Parathyroid adenoma (tissue), 2 donors: Measurements from ENCODE around the gene POLR2I.

Experiments used
- H2AFZ ChIP-seq: fragments of 300-600 bp; sonication (generic); one replicate; pipeline ENCODE4 v1.7.0; 2017; ENCODE audit warnings: antibody characterized with exemption, mild to moderate bottlenecking
- H3K27ac ChIP-seq: fragments of 300-600 bp; sonication (generic); one replicate; pipeline ENCODE4 v1.7.0; 2017
- H3K27me3 ChIP-seq: fragments of 300-600 bp; sonication (generic); one replicate; pipeline ENCODE4 v1.7.0; 2017; ENCODE audit warnings: low read length; ENCODE audit not compliant: control insufficient read depth, insufficient read depth
- H3K36me3 ChIP-seq: fragments of 300-600 bp; sonication (generic); one replicate; pipeline ENCODE4 v1.7.0; 2017; ENCODE audit warnings: low read length; ENCODE audit not compliant: control insufficient read depth, insufficient read depth
- H3K4me1 ChIP-seq: fragments of 300-600 bp; sonication (generic); one replicate; pipeline ENCODE4 v1.7.0; 2017; ENCODE audit warnings: control low read depth
- H3K4me2 ChIP-seq: fragments of 300-600 bp; sonication (generic); one replicate; pipeline ENCODE4 v1.7.0; 2017; ENCODE audit warnings: low read length
- H3K4me3 ChIP-seq: fragments of 300-600 bp; sonication (generic); one replicate; pipeline ENCODE4 v1.7.0; 2017; ENCODE audit warnings: low read depth, low read length
- H3K79me2 ChIP-seq: fragments of 300-600 bp; sonication (generic); one replicate; pipeline ENCODE4 v1.7.0; 2017; ENCODE audit warnings: control low read depth
- H3K9ac ChIP-seq: fragments of 300-600 bp; sonication (generic); one replicate; pipeline ENCODE4 v1.7.0; 2017; ENCODE audit warnings: mild to moderate bottlenecking
- H3K9me3 ChIP-seq: fragments of 300-600 bp; sonication (generic); one replicate; pipeline ENCODE4 v1.7.0; 2017; ENCODE audit warnings: low read length; ENCODE audit not compliant: control insufficient read depth
- TF ChIP-seq, protein P1 (sequence below): fragments of 300-600 bp; sonication (generic); IDR thresholded peaks from one replicate; pipeline ENCODE4 v1.7.0; 2017; ENCODE audit warnings: antibody characterized with exemption, mild to moderate bottlenecking
- donor health status: primary hyperparathyroidism.

Gene POLR2I

DNA sequence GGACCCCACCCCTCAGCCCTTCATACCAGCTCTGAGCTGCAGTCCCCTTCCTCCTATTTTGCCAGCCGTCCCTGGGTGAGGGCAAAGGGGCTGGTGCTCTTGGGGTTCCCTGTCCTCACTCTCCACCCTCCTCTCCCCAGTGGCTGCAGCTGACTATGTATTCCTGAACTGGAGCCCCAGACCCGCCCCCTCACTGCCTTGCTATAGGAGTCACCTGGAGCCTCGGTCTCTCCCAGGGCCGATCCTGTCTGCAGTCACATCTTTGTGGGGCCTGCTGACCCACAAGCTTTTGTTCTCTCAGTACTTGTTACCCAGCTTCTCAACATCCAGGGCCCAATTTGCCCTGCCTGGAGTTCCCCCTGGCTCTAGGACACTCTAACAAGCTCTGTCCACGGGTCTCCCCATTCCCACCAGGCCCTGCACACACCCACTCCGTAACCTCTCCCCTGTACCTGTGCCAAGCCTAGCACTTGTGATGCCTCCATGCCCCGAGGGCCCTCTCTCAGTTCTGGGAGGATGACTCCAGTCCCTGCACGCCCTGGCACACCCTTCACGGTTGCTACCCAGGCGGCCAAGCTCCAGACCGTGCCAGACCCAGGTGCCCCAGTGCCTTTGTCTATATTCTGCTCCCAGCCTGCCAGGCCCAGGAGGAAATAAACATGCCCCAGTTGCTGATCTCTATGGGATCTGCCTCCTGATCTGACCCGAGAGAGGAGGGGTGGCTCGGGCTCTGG is 35.2 kb upstream of the POLR2I start:
- Histone ChIP-seq H3K27me3 (no peaks in the 10 kb centered on the region), H3K27ac (no peak overlapping the region), H3K36me3 (no peaks in the 10 kb centered on the region)

GRCh38 chr19:36144624-36145023 is 29.9 kb upstream of the POLR2I start:
- Histone ChIP-seq H2AFZ (no peak overlapping the region), H3K9me3 (no peaks in the 10 kb centered on the region), H3K27me3 (no peaks in the 10 kb centered on the region), H3K4me2 (no peak overlapping the region), H3K27ac (no peak overlapping the region), H3K9ac (no peak overlapping the region), H3K36me3 (no peaks in the 10 kb centered on the region), H3K4me3 (no peak overlapping the region), H3K79me2 (peaks cover 9% of the 10 kb centered on the region), H3K4me1 (no peaks in the 10 kb centered on the region)
- TF ChIP-seq, protein P1, sequence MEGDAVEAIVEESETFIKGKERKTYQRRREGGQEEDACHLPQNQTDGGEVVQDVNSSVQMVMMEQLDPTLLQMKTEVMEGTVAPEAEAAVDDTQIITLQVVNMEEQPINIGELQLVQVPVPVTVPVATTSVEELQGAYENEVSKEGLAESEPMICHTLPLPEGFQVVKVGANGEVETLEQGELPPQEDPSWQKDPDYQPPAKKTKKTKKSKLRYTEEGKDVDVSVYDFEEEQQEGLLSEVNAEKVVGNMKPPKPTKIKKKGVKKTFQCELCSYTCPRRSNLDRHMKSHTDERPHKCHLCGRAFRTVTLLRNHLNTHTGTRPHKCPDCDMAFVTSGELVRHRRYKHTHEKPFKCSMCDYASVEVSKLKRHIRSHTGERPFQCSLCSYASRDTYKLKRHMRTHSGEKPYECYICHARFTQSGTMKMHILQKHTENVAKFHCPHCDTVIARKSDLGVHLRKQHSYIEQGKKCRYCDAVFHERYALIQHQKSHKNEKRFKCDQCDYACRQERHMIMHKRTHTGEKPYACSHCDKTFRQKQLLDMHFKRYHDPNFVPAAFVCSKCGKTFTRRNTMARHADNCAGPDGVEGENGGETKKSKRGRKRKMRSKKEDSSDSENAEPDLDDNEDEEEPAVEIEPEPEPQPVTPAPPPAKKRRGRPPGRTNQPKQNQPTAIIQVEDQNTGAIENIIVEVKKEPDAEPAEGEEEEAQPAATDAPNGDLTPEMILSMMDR: no peak

More for the DNA sequence above, 35.2 kb upstream of the POLR2I start:
- no peaks in the 10 kb centered on the region for H3K4me1 ChIP-seq
- no peak overlapping the region for H3K4me2 ChIP-seq
- H3K9ac ChIP-seq: no peak overlapping the region
- H3K79me2 ChIP-seq: peaks cover 7% of the 10 kb centered on the region
- TF ChIP-seq, protein P1: no peak
- no peak overlapping the region for H3K4me3 ChIP-seq
- H2AFZ ChIP-seq: no peak overlapping the region
- H3K9me3 ChIP-seq: no peaks in the 10 kb centered on the region

- no peaks in the 10 kb centered on the region for H3K9me3 ChIP-seq
- H3K27ac ChIP-seq: no peak overlapping the region
- no peaks in the 10 kb centered on the region for H3K36me3 ChIP-seq
- no peak overlapping the region for H3K4me3 ChIP-seq
- no peak overlapping the region for H3K9ac ChIP-seq
- no peak overlapping the region for H2AFZ ChIP-seq
- H3K4me2 ChIP-seq: no peak overlapping the region
- no peaks in the 10 kb centered on the region for H3K27me3 ChIP-seq
- TF ChIP-seq, protein P1: no peak
- no peaks in the 10 kb centered on the region for H3K4me1 ChIP-seq
- peaks cover 9% of the 10 kb centered on the region for H3K79me2 ChIP-seq
These were observed 27.8 kb upstream of the POLR2I start for GRCh38 chr19:36142496-36142895.

DNA sequence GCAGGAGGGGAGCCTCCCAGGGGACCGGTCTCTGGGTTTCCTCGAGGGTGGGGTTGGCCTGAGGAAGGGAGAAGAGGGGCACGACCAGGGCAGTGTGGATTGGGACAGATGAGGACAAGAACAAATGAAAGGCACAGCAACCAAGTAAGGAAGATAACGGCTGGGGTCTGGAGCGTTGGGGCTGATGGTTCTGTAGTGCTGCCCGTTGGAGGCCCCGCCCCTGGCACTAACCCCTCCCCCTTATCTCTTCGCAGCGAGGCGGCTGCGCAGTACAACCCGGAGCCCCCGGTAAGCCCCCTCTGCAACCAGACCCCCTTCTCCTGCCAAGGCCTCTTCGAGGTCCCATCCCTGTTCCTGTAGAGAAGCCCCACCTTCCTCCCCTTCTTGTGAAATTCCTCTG is 27.4 kb upstream of the POLR2I start:
- peaks cover 9% of the 10 kb centered on the region for H3K79me2 ChIP-seq
- H3K36me3 ChIP-seq: no peaks in the 10 kb centered on the region
- H3K4me1 ChIP-seq: peaks cover under 1% of the 10 kb centered on the region
- H3K9me3 ChIP-seq: no peaks in the 10 kb centered on the region
- no peak overlapping the region for H2AFZ ChIP-seq
- TF ChIP-seq, protein P1: no peak
- H3K9ac ChIP-seq: no peak overlapping the region
- H3K4me2 ChIP-seq: no peak overlapping the region
- H3K4me3 ChIP-seq: no peak overlapping the region
- no peaks in the 10 kb centered on the region for H3K27me3 ChIP-seq
- H3K27ac ChIP-seq: no peak overlapping the region
